Upper lobe of left lung (tissue), 4 donors: ENCODE data around the gene HIVEP3.

Experiments used
- EP300 ChIP-seq, 4 donors: sonication (generic); formaldehyde crosslinking; IDR thresholded peaks; one replicate each; pipeline ENCODE4 v1.5.1; 2017; ENCODE audit warnings: antibody characterized with exemption in 4 of 4, control low read depth in 2 of 4
- POLR2A ChIP-seq, 4 donors: fragments of 450-650 bp; IDR thresholded peaks; one replicate each; pipeline ENCODE4 v1.5.1; 2016 to 2017; ENCODE audit warnings: antibody characterized with exemption in 4 of 4, mild to moderate bottlenecking in 2 of 4
- TF ChIP-seq, protein P1 (sequence below), 6 experiments: fragments of 450-650 bp in 4 of 6; fragments of 200-600 bp in 2 of 6; sonication (generic) in 2 of 6; IDR thresholded peaks; one replicate each; pipeline ENCODE4 v1.5.1; 2016 to 2019; ENCODE audit warnings: antibody characterized with exemption in 6 of 6

DNA sequence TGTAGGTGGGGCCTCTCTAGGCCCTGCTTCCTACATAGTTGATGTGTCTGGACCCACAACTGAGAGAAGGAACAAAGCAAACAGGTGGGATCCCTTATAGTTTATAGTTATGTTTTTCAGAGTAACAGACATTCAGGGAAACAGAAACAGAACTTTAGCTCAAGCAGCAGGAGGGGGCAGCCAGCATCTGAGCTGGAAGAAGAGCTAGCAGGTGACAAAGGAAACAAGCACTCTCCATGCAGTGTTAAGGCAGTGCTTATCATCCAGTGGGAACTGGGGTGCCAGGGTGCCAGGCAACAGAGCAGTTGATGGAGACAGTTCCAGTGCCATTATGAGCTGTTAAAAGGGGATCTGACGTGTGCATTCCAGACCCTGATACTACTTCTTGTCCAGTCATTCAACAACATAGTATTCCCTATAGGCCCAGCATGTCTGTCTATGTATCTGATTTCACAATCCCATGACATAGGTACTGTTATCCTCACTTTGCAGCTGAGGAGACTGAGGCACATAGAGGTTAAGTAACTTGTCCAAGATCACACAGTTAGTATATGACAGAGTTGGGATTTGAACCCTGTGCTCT lies 13.5 kb downstream of the HIVEP3 start:
- TF ChIP-seq, protein P1, sequence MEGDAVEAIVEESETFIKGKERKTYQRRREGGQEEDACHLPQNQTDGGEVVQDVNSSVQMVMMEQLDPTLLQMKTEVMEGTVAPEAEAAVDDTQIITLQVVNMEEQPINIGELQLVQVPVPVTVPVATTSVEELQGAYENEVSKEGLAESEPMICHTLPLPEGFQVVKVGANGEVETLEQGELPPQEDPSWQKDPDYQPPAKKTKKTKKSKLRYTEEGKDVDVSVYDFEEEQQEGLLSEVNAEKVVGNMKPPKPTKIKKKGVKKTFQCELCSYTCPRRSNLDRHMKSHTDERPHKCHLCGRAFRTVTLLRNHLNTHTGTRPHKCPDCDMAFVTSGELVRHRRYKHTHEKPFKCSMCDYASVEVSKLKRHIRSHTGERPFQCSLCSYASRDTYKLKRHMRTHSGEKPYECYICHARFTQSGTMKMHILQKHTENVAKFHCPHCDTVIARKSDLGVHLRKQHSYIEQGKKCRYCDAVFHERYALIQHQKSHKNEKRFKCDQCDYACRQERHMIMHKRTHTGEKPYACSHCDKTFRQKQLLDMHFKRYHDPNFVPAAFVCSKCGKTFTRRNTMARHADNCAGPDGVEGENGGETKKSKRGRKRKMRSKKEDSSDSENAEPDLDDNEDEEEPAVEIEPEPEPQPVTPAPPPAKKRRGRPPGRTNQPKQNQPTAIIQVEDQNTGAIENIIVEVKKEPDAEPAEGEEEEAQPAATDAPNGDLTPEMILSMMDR (IDR thresholded peaks at IDR 0.05): no peak
- TF ChIP-seq EP300 (IDR thresholded peaks at IDR 0.05): no peak
- no peak for TF ChIP-seq POLR2A (IDR thresholded peaks at IDR 0.05)
